Hepatocyte (in vitro differentiated cells): Measurements from ENCODE around the gene MRPL44. TPM values are rescaled to one million over a fixed set of nuclear protein-coding genes. Genes with fewer than 3 reads are reported as not detected.
A peak's percentile ranks its signal among the peaks of the same experiment; 100 is the strongest.

ENCODE experiments used
- DNase-seq: peaks from one replicate; pipeline ENCODE4 v3.0.0-alpha.2; 2016; ENCODE audit warnings: low spot score
- H2AFZ ChIP-seq: fragments of 200-600 bp; sonication (generic); 2 replicates; pipeline ENCODE4 v1.6.0; 2016; ENCODE audit warnings: antibody characterized with exemption, mild to moderate bottlenecking
- H3K27ac ChIP-seq: fragments of 200-600 bp; sonication (generic); 2 replicates; pipeline ENCODE4 v1.5.1; 2016; ENCODE audit warnings: mild to moderate bottlenecking
- H3K27me3 ChIP-seq: fragments of 200-600 bp; sonication (generic); 2 replicates; pipeline ENCODE4 v1.6.1; 2016
- H3K36me3 ChIP-seq: fragments of 200-600 bp; sonication (generic); replicated peaks from 2 replicates; pipeline ENCODE4 v1.5.1; 2016; ENCODE audit warnings: low read depth; ENCODE audit not compliant: insufficient read depth
- H3K4me1 ChIP-seq: fragments of 200-600 bp; sonication (generic); 2 replicates; pipeline ENCODE4 v1.5.1; 2016; ENCODE audit warnings: mild to moderate bottlenecking, moderate library complexity; ENCODE audit not compliant: insufficient read depth
- H3K4me2 ChIP-seq: fragments of 200-600 bp; sonication (generic); 2 replicates; pipeline ENCODE4 v1.6.0; 2016
- H3K4me3 ChIP-seq: fragments of 200-600 bp; sonication (generic); 2 replicates; pipeline ENCODE4 v1.5.1; 2016; ENCODE audit warnings: mild to moderate bottlenecking
- H3K79me2 ChIP-seq: fragments of 200-600 bp; sonication (generic); 2 replicates; pipeline ENCODE4 v1.6.0; 2017; ENCODE audit warnings: mild to moderate bottlenecking
- H3K9me2 ChIP-seq: fragments of 200-600 bp; sonication (generic); replicated peaks from 2 replicates; pipeline ENCODE4 v1.6.0; 2017; ENCODE audit warnings: mild to moderate bottlenecking; ENCODE audit not compliant: insufficient read depth
- H3K9me3 ChIP-seq: fragments of 200-600 bp; sonication (generic); 2 replicates; pipeline ENCODE4 v1.5.1; 2016; ENCODE audit warnings: low read depth, mild to moderate bottlenecking
- H4K20me1 ChIP-seq: fragments of 200-600 bp; sonication (generic); 2 replicates; pipeline ENCODE4 v1.6.0; 2016; ENCODE audit warnings: mild to moderate bottlenecking; ENCODE audit not compliant: insufficient read depth, poor library complexity, severe bottlenecking
- CTCF ChIP-seq: fragments of 200-600 bp; sonication (generic); IDR thresholded peaks from 2 replicates; pipeline ENCODE4 v1.5.1; 2016; ENCODE audit warnings: antibody characterized with exemption, mild to moderate bottlenecking; ENCODE audit not compliant: poor library complexity
- EZH2 ChIP-seq: fragments of 200-600 bp; sonication (generic); IDR thresholded peaks from 2 replicates; pipeline ENCODE4 v1.6.1; 2016; ENCODE audit warnings: antibody characterized with exemption, mild to moderate bottlenecking, borderline replicate concordance
- EZH2phosphoT487 ChIP-seq: fragments of 200-600 bp; sonication (generic); IDR thresholded peaks from one replicate; pipeline ENCODE4 v1.6.1; 2018; ENCODE audit warnings: antibody characterized with exemption, mild to moderate bottlenecking, low read depth, moderate library complexity; ENCODE audit not compliant: unreplicated experiment, severe bottlenecking
- WGBS: methylation state at CpG from one replicate; pipeline ENCODE4 v1.1.6; 2016; ENCODE audit warnings: low lambda C conversion rate; ENCODE audit errors: missing lambda C conversion rate; 5-methylcytosine and 5-hydroxymethylcytosine counted together
- polyA plus RNA-seq: library from polyadenylated mRNA; unstranded; fragments of >200 nt; fragmentation: Nextera tagmentation; extraction: Ambion mirVana; gene quantifications from 2 replicates; pipeline ENCODE4 v1.2.1, GENCODE V29; 2016
- total RNA-seq: library from RNA; depleted of rRNA; stranded (reverse); fragments of >200 nt; gene quantifications from 2 replicates; pipeline ENCODE4 v1.2.3, GENCODE V29; 2014

Gene MRPL44
- total and polyA plus RNA-seq, 2 experiments from 2014 or later: 29.0 to 46.5 TPM

GRCh38 chr2:223925106-223925505 is 32.2 kb upstream of the MRPL44 start:
- H3K79me2 ChIP-seq: peaks cover 87% of the 10 kb centered on the region
- H4K20me1 ChIP-seq: peaks cover 44% of the 10 kb centered on the region
- WGBS: 94% methylated on average over 3 of the region's 3 CpGs
- no peak overlapping the region for H3K4me3 ChIP-seq
- H3K9me3 ChIP-seq: no peaks in the 10 kb centered on the region
- no peak for DNase-seq
- H3K9me2 ChIP-seq: no peaks in the 10 kb centered on the region
- H2AFZ ChIP-seq: no peak overlapping the region
- H3K4me2 ChIP-seq: no peak overlapping the region
- no peaks in the 10 kb centered on the region for H3K36me3 ChIP-seq
- peaks cover 3% of the 10 kb centered on the region for H3K4me1 ChIP-seq
- no peak overlapping the region for H3K27ac ChIP-seq
- H3K27me3 ChIP-seq: no peaks in the 10 kb centered on the region
- TF ChIP-seq EZH2 (no peak), CTCF (no peak), EZH2phosphoT487 (no peak)

GRCh38 chr2:223928113-223929006 is 28.9 kb upstream of the MRPL44 start:
- WGBS: 96% methylated on average over 7 of the region's 7 CpGs
- H4K20me1 ChIP-seq: peaks cover 37% of the 10 kb centered on the region
- H3K4me1 ChIP-seq: peaks cover 14% of the 10 kb centered on the region
- no peak for DNase-seq
- no peaks in the 10 kb centered on the region for H3K9me2 ChIP-seq
- H2AFZ ChIP-seq: no peak overlapping the region
- no peaks in the 10 kb centered on the region for H3K27me3 ChIP-seq
- H3K4me3 ChIP-seq: no peak overlapping the region
- TF ChIP-seq EZH2: no peak
- no peak for TF ChIP-seq CTCF
- TF ChIP-seq EZH2phosphoT487: no peak
- H3K27ac ChIP-seq: no peak overlapping the region
- H3K9me3 ChIP-seq: no peaks in the 10 kb centered on the region
- no peaks in the 10 kb centered on the region for H3K36me3 ChIP-seq
- H3K4me2 ChIP-seq: no peak overlapping the region
- H3K79me2 ChIP-seq: peaks cover 85% of the 10 kb centered on the region

- H3K9me2 ChIP-seq: no peaks in the 10 kb centered on the region
- H3K4me3 ChIP-seq: no peak overlapping the region
- H3K4me1 ChIP-seq: peaks cover 14% of the 10 kb centered on the region
- TF ChIP-seq CTCF (no peak), EZH2 (no peak), EZH2phosphoT487 (no peak)
- WGBS: 37% methylated on average over 4 of the region's 4 CpGs
- peaks cover 87% of the 10 kb centered on the region for H3K79me2 ChIP-seq
- H3K36me3 ChIP-seq: no peaks in the 10 kb centered on the region
- H3K4me2 ChIP-seq: peak overlapping the region; percentile 43
- no peak for DNase-seq
- peak overlapping the region; percentile 57 for H3K27ac ChIP-seq
- H4K20me1 ChIP-seq: peaks cover 43% of the 10 kb centered on the region
- no peaks in the 10 kb centered on the region for H3K27me3 ChIP-seq
- H3K9me3 ChIP-seq: no peaks in the 10 kb centered on the region
- no peak overlapping the region for H2AFZ ChIP-seq
Measured at GRCh38 chr2:223929571-223930102, 27.6 kb upstream of the MRPL44 start.
